Body of pancreas (tissue), 4 donors: ENCODE results near the gene C19orf47. TPM values are rescaled to one million over a fixed set of nuclear protein-coding genes. Genes with fewer than 3 reads are reported as not detected.

Experiments
- ATAC-seq: fragments of 150-250 bp; one replicate; pipeline ENCODE4 v1.9.1; 2016
- DNase-seq, 4 donors: peaks; one replicate each; pipeline ENCODE4 v3.0.0-alpha.2; 2019
- H3K27ac ChIP-seq, 4 donors: fragments of 200-600 bp; sonication (generic); 1 replicate in 3 of 4; 2 replicates in 1 of 4; pipeline versions ENCODE4 v1.5.1 to v1.6.1; 2016 to 2019; ENCODE audit warnings: mild to moderate bottlenecking in 1 of 4, mixed read lengths in 1 of 4, moderate library complexity in 1 of 4
- H3K27me3 ChIP-seq, 2 donors: fragments of 200-600 bp; sonication (generic); one replicate each; pipeline ENCODE4 v1.6.0; 2016; ENCODE audit warnings: mild to moderate bottlenecking in 1 of 2
- H3K36me3 ChIP-seq, 2 donors: fragments of 200-600 bp; sonication (generic); replicated peaks in 1 of 2; 2 replicates each; pipeline ENCODE4 v1.5.1; 2016; ENCODE audit warnings: low read depth in 2 of 2; ENCODE audit not compliant: insufficient read depth in 1 of 2
- H3K4me1 ChIP-seq: fragments of 200-600 bp; sonication (generic); one replicate; pipeline ENCODE4 v1.6.0; 2016
- H3K4me3 ChIP-seq, 2 donors: fragments of 200-600 bp; sonication (generic); 1 replicate in 1 of 2; 2 replicates in 1 of 2; pipeline ENCODE4 v1.5.1; 2016 to 2019
- H3K9me3 ChIP-seq, 3 donors: fragments of 200-600 bp; sonication (generic); 1 replicate in 2 of 3; 2 replicates in 1 of 3; pipeline ENCODE4 v1.5.1; 2016
- POLR2A ChIP-seq, 3 donors: fragments of 450-650 bp; IDR thresholded peaks; one replicate each; pipeline ENCODE4 v1.6.1; 2016; ENCODE audit warnings: antibody characterized with exemption in 3 of 3, mild to moderate bottlenecking in 2 of 3
- WGBS, 2 donors: methylation state at CpG; one replicate each; pipeline ENCODE4 v1.1.5; 2017; 5-methylcytosine and 5-hydroxymethylcytosine counted together
- intact Hi-C: fragments of 100-400 bp; cut with DNase I; formaldehyde crosslinking; loops from one replicate; pipeline ENCODE4 v1.15.1; 2023
- total RNA-seq, 2 donors: library from RNA; depleted of rRNA; stranded (reverse); fragments of >200 nt; gene quantifications; one replicate each; pipeline ENCODE4 v1.1.0, GENCODE V29; 2016
- TF ChIP-seq, protein P1 (sequence below), 7 experiments: fragments of 450-650 bp in 4 of 7; fragments of 200-600 bp in 3 of 7; sonication (generic) in 3 of 7; IDR thresholded peaks; one replicate each; pipeline ENCODE4 v1.5.1; 2016 to 2019; ENCODE audit warnings: antibody characterized with exemption in 7 of 7

The C19orf47 gene
- total RNA-seq, 2 donors from 2014 or later: 3.9 to 19.8 TPM

DNA sequence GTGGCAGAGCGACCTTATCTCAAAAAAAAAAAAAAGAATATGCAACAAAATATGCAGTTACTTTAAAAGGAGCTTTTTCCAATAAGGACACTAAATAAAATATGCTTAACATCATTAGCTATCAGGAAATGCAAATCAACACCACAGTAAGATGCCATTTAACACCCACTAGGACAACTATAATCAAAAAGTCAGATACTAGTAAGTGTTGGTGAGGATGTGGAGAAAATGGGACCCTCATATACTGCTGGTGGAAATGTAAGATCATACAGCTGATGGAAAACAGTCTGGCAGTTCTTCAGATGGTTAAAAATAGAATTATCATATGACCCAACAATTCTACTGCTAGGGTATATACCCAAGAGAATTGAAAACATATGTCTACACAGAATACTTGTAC is 38.5 kb downstream of the C19orf47 start:
- Histone ChIP-seq H3K36me3 (no peaks in the 10 kb centered on the region), H3K27ac (no peak overlapping the region), H3K4me3 (no peak overlapping the region), H3K9me3 (no peaks in the 10 kb centered on the region), H3K4me1 (peaks cover 5% of the 10 kb centered on the region), H3K27me3 (no peaks in the 10 kb centered on the region)
- ATAC-seq (no peak), DNase-seq (no peak)
- TF ChIP-seq, protein P1, sequence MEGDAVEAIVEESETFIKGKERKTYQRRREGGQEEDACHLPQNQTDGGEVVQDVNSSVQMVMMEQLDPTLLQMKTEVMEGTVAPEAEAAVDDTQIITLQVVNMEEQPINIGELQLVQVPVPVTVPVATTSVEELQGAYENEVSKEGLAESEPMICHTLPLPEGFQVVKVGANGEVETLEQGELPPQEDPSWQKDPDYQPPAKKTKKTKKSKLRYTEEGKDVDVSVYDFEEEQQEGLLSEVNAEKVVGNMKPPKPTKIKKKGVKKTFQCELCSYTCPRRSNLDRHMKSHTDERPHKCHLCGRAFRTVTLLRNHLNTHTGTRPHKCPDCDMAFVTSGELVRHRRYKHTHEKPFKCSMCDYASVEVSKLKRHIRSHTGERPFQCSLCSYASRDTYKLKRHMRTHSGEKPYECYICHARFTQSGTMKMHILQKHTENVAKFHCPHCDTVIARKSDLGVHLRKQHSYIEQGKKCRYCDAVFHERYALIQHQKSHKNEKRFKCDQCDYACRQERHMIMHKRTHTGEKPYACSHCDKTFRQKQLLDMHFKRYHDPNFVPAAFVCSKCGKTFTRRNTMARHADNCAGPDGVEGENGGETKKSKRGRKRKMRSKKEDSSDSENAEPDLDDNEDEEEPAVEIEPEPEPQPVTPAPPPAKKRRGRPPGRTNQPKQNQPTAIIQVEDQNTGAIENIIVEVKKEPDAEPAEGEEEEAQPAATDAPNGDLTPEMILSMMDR (IDR thresholded peaks at IDR 0.05): no peak
- no peak for TF ChIP-seq POLR2A (IDR thresholded peaks at IDR 0.05)
- WGBS, 2 donors: 86 to 100% methylated on average over 1 of the region's 1 CpG
- intact Hi-C loops: no loop called here

- 4 to 6% methylated on average over 5 of the region's 5 CpGs for WGBS, 2 donors
- Histone ChIP-seq H3K36me3 (no peaks in the 10 kb centered on the region), H3K27ac (no peak overlapping the region), H3K9me3 (no peaks in the 10 kb centered on the region), H3K4me3 (no peak overlapping the region), H3K4me1 (peaks cover 8% of the 10 kb centered on the region), H3K27me3 (no peaks in the 10 kb centered on the region)
- intact Hi-C loops: no loop called here
- peak; percentile 64 for ATAC-seq
- TF ChIP-seq, protein P1 (IDR thresholded peaks at IDR 0.05): peak; percentile 52 to 73 (median 69)
- no peak for TF ChIP-seq POLR2A (IDR thresholded peaks at IDR 0.05)
- DNase-seq: peak; percentile 75 to 83 (median 80)
Measured at GRCh38 chr19:40305403-40305802, 42.8 kb downstream of the C19orf47 start.

DNA sequence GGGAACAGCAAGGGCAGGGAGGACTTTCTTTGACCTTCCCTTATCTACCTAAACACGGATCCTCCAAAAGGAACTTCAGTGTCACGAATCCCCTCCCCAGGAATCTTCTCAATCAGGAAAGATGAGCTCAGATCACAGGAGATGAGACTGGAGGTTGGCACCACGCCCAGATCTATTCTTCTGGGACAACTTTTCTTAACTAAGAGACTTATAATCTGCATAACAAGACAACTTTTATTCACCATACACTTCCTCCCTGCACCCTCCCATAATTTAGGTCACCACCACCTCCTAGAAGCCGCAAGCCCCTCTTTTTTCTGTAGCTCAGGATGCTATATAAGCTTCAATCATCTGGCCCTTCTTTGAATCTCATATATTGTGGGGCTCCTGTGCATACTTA is 43.9 kb downstream of the C19orf47 start:
- no peak for DNase-seq
- WGBS, 2 donors: 53% methylated on average over 4 of the region's 4 CpGs
- intact Hi-C loops: no loop called here

GRCh38 chr19:40303765-40304164 is 44.4 kb downstream of the C19orf47 start:
- intact Hi-C loops: no loop called here
- 65 to 87% methylated on average over 2 of the region's 2 CpGs for WGBS, 2 donors
- DNase-seq: peak; percentile 31 to 64 (median 58)

More for the DNA sequence above, 43.9 kb downstream of the C19orf47 start:
- H3K4me3 ChIP-seq: no peak overlapping the region
- peak; percentile 13 for ATAC-seq
- no peaks in the 10 kb centered on the region for H3K36me3 ChIP-seq
- no peaks in the 10 kb centered on the region for H3K9me3 ChIP-seq
- no peaks in the 10 kb centered on the region for H3K27me3 ChIP-seq
- peaks cover 8% of the 10 kb centered on the region for H3K4me1 ChIP-seq
- H3K27ac ChIP-seq: peak overlapping the region in 3 of 4 donors; percentile 38 to 53 (median 43)
- no peak for TF ChIP-seq POLR2A (IDR thresholded peaks at IDR 0.05)
- TF ChIP-seq, protein P1 (IDR thresholded peaks at IDR 0.05): no peak

More at GRCh38 chr19:40303765-40304164, 44.4 kb downstream of the C19orf47 start:
- Histone ChIP-seq H3K27me3 (no peaks in the 10 kb centered on the region), H3K9me3 (no peaks in the 10 kb centered on the region), H3K36me3 (no peaks in the 10 kb centered on the region), H3K4me3 (no peak overlapping the region), H3K4me1 (peaks cover 8% of the 10 kb centered on the region), H3K27ac (peak overlapping the region in 3 of 4 donors; percentile 38 to 53 (median 43))
- TF ChIP-seq POLR2A (IDR thresholded peaks at IDR 0.05): no peak
- TF ChIP-seq, protein P1 (IDR thresholded peaks at IDR 0.05): no peak
- ATAC-seq: peak; percentile 73
